ENCODE data around the gene DIPK2A. TPM values are rescaled to one million over a fixed set of nuclear protein-coding genes. Genes with fewer than 3 reads are reported as not detected.

The DIPK2A gene
- total RNA-seq, 1 experiment from 2014 or later: 14.3 TPM

DNA sequence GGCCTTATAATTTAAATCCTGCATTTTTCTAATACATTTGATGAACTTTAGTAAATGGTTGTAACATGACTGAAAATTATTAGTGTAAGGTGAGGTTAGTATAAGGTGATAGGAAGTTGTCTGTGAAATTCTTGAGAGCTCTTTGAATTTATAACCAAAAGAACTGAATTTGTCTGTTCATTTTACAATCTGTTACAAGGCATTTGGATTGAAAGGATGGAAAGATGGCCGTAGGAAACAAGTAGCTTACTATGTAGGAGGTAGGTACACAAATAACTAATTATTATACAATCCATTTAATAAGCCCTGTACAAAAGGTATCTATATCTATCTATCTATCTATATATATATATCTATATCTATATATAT is 6.6 kb downstream of the DIPK2A start:
- TF ChIP-seq TCF7L2 (IDR thresholded peaks at IDR 0.05; ENCODE audit: low read depth, low read length) (no peak), POLR2AphosphoS5 (IDR thresholded peaks at IDR 0.05; ENCODE audit: low read depth, low read length) (no peak), SIN3A (IDR thresholded peaks at IDR 0.05; ENCODE audit: borderline replicate concordance, insufficient read depth, low read depth, low read length) (no peak)
- TF ChIP-seq, protein P1, sequence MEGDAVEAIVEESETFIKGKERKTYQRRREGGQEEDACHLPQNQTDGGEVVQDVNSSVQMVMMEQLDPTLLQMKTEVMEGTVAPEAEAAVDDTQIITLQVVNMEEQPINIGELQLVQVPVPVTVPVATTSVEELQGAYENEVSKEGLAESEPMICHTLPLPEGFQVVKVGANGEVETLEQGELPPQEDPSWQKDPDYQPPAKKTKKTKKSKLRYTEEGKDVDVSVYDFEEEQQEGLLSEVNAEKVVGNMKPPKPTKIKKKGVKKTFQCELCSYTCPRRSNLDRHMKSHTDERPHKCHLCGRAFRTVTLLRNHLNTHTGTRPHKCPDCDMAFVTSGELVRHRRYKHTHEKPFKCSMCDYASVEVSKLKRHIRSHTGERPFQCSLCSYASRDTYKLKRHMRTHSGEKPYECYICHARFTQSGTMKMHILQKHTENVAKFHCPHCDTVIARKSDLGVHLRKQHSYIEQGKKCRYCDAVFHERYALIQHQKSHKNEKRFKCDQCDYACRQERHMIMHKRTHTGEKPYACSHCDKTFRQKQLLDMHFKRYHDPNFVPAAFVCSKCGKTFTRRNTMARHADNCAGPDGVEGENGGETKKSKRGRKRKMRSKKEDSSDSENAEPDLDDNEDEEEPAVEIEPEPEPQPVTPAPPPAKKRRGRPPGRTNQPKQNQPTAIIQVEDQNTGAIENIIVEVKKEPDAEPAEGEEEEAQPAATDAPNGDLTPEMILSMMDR (IDR thresholded peaks at IDR 0.05): no peak
- TF ChIP-seq, protein P2, sequence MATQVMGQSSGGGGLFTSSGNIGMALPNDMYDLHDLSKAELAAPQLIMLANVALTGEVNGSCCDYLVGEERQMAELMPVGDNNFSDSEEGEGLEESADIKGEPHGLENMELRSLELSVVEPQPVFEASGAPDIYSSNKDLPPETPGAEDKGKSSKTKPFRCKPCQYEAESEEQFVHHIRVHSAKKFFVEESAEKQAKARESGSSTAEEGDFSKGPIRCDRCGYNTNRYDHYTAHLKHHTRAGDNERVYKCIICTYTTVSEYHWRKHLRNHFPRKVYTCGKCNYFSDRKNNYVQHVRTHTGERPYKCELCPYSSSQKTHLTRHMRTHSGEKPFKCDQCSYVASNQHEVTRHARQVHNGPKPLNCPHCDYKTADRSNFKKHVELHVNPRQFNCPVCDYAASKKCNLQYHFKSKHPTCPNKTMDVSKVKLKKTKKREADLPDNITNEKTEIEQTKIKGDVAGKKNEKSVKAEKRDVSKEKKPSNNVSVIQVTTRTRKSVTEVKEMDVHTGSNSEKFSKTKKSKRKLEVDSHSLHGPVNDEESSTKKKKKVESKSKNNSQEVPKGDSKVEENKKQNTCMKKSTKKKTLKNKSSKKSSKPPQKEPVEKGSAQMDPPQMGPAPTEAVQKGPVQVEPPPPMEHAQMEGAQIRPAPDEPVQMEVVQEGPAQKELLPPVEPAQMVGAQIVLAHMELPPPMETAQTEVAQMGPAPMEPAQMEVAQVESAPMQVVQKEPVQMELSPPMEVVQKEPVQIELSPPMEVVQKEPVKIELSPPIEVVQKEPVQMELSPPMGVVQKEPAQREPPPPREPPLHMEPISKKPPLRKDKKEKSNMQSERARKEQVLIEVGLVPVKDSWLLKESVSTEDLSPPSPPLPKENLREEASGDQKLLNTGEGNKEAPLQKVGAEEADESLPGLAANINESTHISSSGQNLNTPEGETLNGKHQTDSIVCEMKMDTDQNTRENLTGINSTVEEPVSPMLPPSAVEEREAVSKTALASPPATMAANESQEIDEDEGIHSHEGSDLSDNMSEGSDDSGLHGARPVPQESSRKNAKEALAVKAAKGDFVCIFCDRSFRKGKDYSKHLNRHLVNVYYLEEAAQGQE (IDR thresholded peaks at IDR 0.05; ENCODE audit: insufficient read depth in 1 of 2, low read depth in 2 of 2, low read length in 1 of 2): no peak
- no peaks in the 10 kb centered on the region for H3K9me3 ChIP-seq (ENCODE audit: control insufficient read depth, insufficient read depth, low read depth, low read length)
- ATAC-seq (no peak), DNase-seq (ENCODE audit: low read depth, low spot score) (no peak)
- BruUV-seq (replicated peaks): no TSS peak
- ChIA-PET CTCF (no interaction called here), POLR2A (interaction anchor here (0.6 kb wide), 1 partner anchor 627 kb away, joined by 4 read pairs; no protein-coding TSS in a partner anchor)
- H3K36me3 ChIP-seq (ENCODE audit: control insufficient read depth, insufficient read depth, low read length): no peaks in the 10 kb centered on the region
- in situ Hi-C loops (cut with HindIII; ENCODE audit: low pct_unique_long_range_greater_than_20kb, low sequenced_read_pairs): no loop called here
- H3K4me1 ChIP-seq (ENCODE audit: control insufficient read depth, insufficient read depth, low read length): peaks cover 13% of the 10 kb centered on the region
- no peak overlapping the region for H3K27ac ChIP-seq (ENCODE audit: low read length)
- no peak overlapping the region for H3K4me3 ChIP-seq (ENCODE audit: low read depth in 2 of 2, low read length in 2 of 2)
- intact Hi-C loops (cut with micrococcal nuclease; ENCODE audit: unreplicated experiment): loop anchor here (5.0 kb wide), 1 partner anchor 794 kb away; no protein-coding TSS in a partner anchor
- H3K27me3 ChIP-seq (ENCODE audit: control insufficient read depth, insufficient read depth, low read length): no peaks in the 10 kb centered on the region

DNA sequence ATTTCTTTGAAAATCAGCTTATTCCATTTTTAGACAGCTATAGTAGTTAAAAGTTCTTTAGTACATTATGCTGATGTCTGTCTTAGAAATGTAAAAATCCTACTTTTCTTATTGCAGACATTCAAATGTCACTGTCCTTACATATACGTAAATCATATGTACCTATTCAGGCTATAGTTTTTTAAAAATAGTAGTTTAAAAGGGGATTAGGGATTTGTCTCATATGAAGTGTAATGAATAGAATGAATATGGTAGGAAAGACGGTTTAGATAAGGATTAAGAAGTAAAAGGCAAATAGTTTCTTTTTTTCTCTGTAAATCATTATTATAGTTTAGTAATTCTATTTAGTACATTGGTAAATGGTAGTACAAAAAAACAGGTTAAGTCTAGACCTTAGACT is 7.4 kb downstream of the DIPK2A start:
- no peak for DNase-seq (ENCODE audit: low read depth, low spot score)
- no peak for ATAC-seq
- H3K27me3 ChIP-seq (ENCODE audit: control insufficient read depth, insufficient read depth, low read length): no peaks in the 10 kb centered on the region
- H3K4me1 ChIP-seq (ENCODE audit: control insufficient read depth, insufficient read depth, low read length): peaks cover 12% of the 10 kb centered on the region
- H3K27ac ChIP-seq (ENCODE audit: low read length): no peak overlapping the region
- in situ Hi-C loops (cut with HindIII; ENCODE audit: low pct_unique_long_range_greater_than_20kb, low sequenced_read_pairs): no loop called here
- TF ChIP-seq POLR2AphosphoS5 (IDR thresholded peaks at IDR 0.05; ENCODE audit: low read depth, low read length) (no peak), SIN3A (IDR thresholded peaks at IDR 0.05; ENCODE audit: borderline replicate concordance, insufficient read depth, low read depth, low read length) (no peak), TCF7L2 (IDR thresholded peaks at IDR 0.05; ENCODE audit: low read depth, low read length) (no peak)
- TF ChIP-seq, protein P2 (IDR thresholded peaks at IDR 0.05; ENCODE audit: insufficient read depth in 1 of 2, low read depth in 2 of 2, low read length in 1 of 2): no peak
- TF ChIP-seq, protein P1 (IDR thresholded peaks at IDR 0.05): no peak
- no TSS peak for BruUV-seq (replicated peaks)
- POLR2A ChIA-PET: no interaction called here
- intact Hi-C loops (cut with micrococcal nuclease; ENCODE audit: unreplicated experiment): loop anchor here (5.0 kb wide), 1 partner anchor 793 kb away; no protein-coding TSS in a partner anchor
- CTCF ChIA-PET: no interaction called here
- H3K9me3 ChIP-seq (ENCODE audit: control insufficient read depth, insufficient read depth, low read depth, low read length): no peaks in the 10 kb centered on the region
- no peaks in the 10 kb centered on the region for H3K36me3 ChIP-seq (ENCODE audit: control insufficient read depth, insufficient read depth, low read length)
- no peak overlapping the region for H3K4me3 ChIP-seq (ENCODE audit: low read depth in 2 of 2, low read length in 2 of 2)

All from Panc1 (cell line).